ACHN (cell line): Measurements from ENCODE around the gene INHBC.
A peak's percentile ranks its signal among the peaks of the same experiment; 100 is the strongest.
"Not testable (repeated sequence)": the region's sequence is repeated elsewhere in the genome, so short reads cannot be mapped to it uniquely, and the experiment has no call there.

Experiments
- DNase-seq: peaks from one replicate; pipeline ENCODE4 v3.0.0-alpha.2; 2015
- in situ Hi-C: cut with HindIII; loops from 2 replicates; pipeline ENCODE4 v1.10.0; 2017; ENCODE audit warnings: low sequenced_read_pairs, low pct_ligation_motif_present, low pct_unique_long_range_greater_than_20kb

The INHBC gene

GRCh38 chr12:57491393-57492280, 57.1 kb downstream of the INHBC start:
- DNase-seq = peak; percentile 41
- in situ Hi-C loops = no loop called here

GRCh38 chr12:57495051-57495701, 60.6 kb downstream of the INHBC start:
- in situ Hi-C loops = not testable (repeated sequence)

DNA sequence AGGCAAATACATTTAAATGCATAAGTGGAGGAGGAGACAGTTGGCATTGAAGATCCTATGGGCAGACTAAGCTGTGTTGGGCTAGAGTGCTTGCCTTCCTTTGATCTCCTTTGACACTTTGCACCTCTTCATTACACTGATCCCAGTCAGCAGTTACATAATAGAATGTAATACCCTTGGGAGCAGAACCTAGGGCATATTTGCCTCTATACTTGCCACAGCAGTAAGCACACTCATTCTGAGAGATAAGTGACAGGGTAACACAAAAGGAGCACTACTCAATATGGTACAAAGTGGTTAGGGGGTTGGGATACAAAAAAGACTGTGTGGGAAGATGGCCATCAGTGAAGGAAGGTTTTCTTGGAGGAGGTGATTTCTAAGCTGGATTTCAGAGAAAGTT, 62.2 kb downstream of the INHBC start:
- in situ Hi-C loops = no loop called here
- no peak for DNase-seq

More at GRCh38 chr12:57495051-57495701, 60.6 kb downstream of the INHBC start:
- not testable (repeated sequence) for DNase-seq

GRCh38 chr12:57497223-57498131, 62.9 kb downstream of the INHBC start:
- no peak for DNase-seq
- in situ Hi-C loops = no loop called here

GRCh38 chr12:57498132-57498502, 63.5 kb downstream of the INHBC start:
- in situ Hi-C loops = no loop called here
- no peak for DNase-seq

DNA sequence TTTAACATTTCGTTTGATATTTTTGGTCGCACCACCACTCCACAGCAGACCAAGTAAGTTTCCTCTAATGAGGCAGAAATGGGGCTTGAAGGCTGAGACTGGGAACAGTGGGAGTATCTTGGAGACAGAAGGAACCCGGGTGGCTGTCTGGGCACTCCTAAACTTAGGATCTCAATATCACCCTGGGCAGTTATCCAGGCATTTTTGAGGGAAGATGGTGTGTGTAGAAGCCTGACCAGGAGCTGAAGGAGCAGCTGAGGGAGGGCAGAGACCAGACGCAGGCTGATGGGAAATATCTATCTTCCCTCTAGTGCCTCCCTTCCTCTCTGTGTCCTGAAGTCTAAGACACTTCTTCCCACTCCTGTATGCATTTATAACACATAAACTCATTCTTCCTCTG, 64.0 kb downstream of the INHBC start:
- in situ Hi-C loops = no loop called here
- DNase-seq = no peak

GRCh38 chr12:57500213-57500612, 65.6 kb downstream of the INHBC start:
- in situ Hi-C loops = no loop called here
- DNase-seq = no peak
